Heart left ventricle (tissue), 16 donors: ENCODE data around the gene EVA1A. TPM values are rescaled to one million over a fixed set of nuclear protein-coding genes. Genes with fewer than 3 reads are reported as not detected.
A peak's percentile ranks its signal among the peaks of the same experiment; 100 is the strongest.

Experiments
- ATAC-seq, 4 donors: fragments of 200-7000 bp; cut with Tn5 transposase; one replicate each; pipeline ENCODE4 v1.9.1; 2020 to 2022; ENCODE audit warnings: moderate library complexity in 4 of 4, mild to moderate bottlenecking in 3 of 4, moderate number of reproducible peaks in 1 of 4
- DNase-seq, 5 donors: peaks; one replicate each; pipeline ENCODE4 v3.0.0-alpha.2; 2020
- H3K27ac ChIP-seq, 12 donors: fragments of 200-600 bp; sonication (generic) in 4 of 12; one replicate each; pipeline versions ENCODE4 v1.5.0 to v1.8.0; 2016 to 2022; ENCODE audit warnings: mild to moderate bottlenecking in 2 of 12
- H3K27me3 ChIP-seq, 9 donors: fragments of 200-600 bp; sonication (generic) in 2 of 9; one replicate each; pipeline versions ENCODE4 v1.5.1 to v1.8.0; 2016 to 2022; ENCODE audit warnings: mild to moderate bottlenecking in 3 of 9
- H3K36me3 ChIP-seq, 9 donors: fragments of 200-600 bp; sonication (generic) in 2 of 9; one replicate each; pipeline versions ENCODE4 v1.5.0 to v1.8.0; 2018 to 2022; ENCODE audit warnings: mild to moderate bottlenecking in 2 of 9
- H3K4me1 ChIP-seq, 12 donors: fragments of 200-600 bp; sonication (generic) in 4 of 12; one replicate each; pipeline versions ENCODE4 v1.5.0 to v1.8.0; 2016 to 2022; ENCODE audit warnings: mild to moderate bottlenecking in 3 of 12
- H3K4me3 ChIP-seq, 12 donors: fragments of 200-600 bp; sonication (generic) in 4 of 12; one replicate each; pipeline versions ENCODE4 v1.5.0 to v1.8.0; 2017 to 2022; ENCODE audit warnings: mild to moderate bottlenecking in 9 of 12, moderate library complexity in 4 of 12
- H3K9me3 ChIP-seq, 12 donors: fragments of 200-600 bp; sonication (generic) in 4 of 12; one replicate each; pipeline versions ENCODE4 v1.5.0 to v1.8.0; 2016 to 2022; ENCODE audit warnings: mild to moderate bottlenecking in 1 of 12
- CTCF ChIP-seq, 12 donors: fragments of 200-600 bp; sonication (generic) in 4 of 12; IDR thresholded peaks; one replicate each; pipeline versions ENCODE4 v1.5.0 to v1.8.0; 2018 to 2022; ENCODE audit warnings: antibody characterized with exemption in 12 of 12, mild to moderate bottlenecking in 5 of 12
- POLR2A ChIP-seq, 2 donors: fragments of 450-650 bp; IDR thresholded peaks; one replicate each; pipeline ENCODE4 v1.6.1; 2017; ENCODE audit warnings: antibody characterized with exemption in 2 of 2, mild to moderate bottlenecking in 2 of 2, moderate library complexity in 2 of 2
- WGBS, 4 donors: extraction: QIAGEN DNeasy Blood & Tissue Kit in 2 of 4; methylation state at CpG; one replicate each; pipeline versions ENCODE4 v1.1.5 to v1.1.7; 2013 to 2018; 5-methylcytosine and 5-hydroxymethylcytosine counted together
- intact Hi-C, 10 donors: fragments of 100-400 bp; cut with DNase I; formaldehyde crosslinking; loops; one replicate each; pipeline versions ENCODE4 v1.11.1 to v1.14.2; 2022
- polyA plus RNA-seq, 2 donors: library from polyadenylated mRNA; stranded (reverse); fragments of 200-250 nt; gene quantifications; one replicate each; pipeline ENCODE4 v1.2.3, GENCODE V29; 2013
- total RNA-seq, 9 donors: library from RNA; depleted of rRNA in 2 of 9; stranded (reverse); fragments of >200 nt in 2 of 9; fragmentation: NEBNext Ultra II Directional in 3 of 9; extraction: Animal tissue kit (Norgen Biotek cat#: 25700) in 3 of 9; gene quantifications; one replicate each; pipeline versions ENCODE4 v1.1.0 to v1.2.4, GENCODE V29; 2016 to 2023
- donor health status: ischemic (EF 13 %, LVEDD 7.1; RV severe dilation, severe dysfunction).
- donor health status: healthy with polysubstance abuse.
- donor health status: DM: no; HTN: yes; CAD: no.
- donor health status: DM: no; HTN: no; CAD: no.
- donor health status: ischemic (EF 25% LVEDD 6.9; RV normal size, moderate dysfunction).
- donor health status: ischemic (EF 25% LVEDD 5.7; RV mildly dilated, moderate dysfunction).
- donor health status: healthy.
- donor health status: DM: yes; HTN: yes; CAD: no.
- donor health status: ischemic (EF 35%, LVEDD 5.7; RV mildly dilated, moderate dysfunction).
- donor health status: nonischemic (EF 11% LVEDD 7.7; RV severe dilation, severe dysfunction).
- donor health status: DM: yes; HTN: yes; CAD: no.
- donor health status: PGD.
- donor health status: ischemic (EF 29% LVEDD 5.4; RV normal size, mild dysfunction).
- donor health status: nonischemic (EF 23%, LVEDD 6.1; RV moderate dilation, normal function).

The EVA1A gene
- total and polyA plus RNA-seq, 11 donors: 0.19 to 5.0 (median 1.4) TPM; not detected in 1

GRCh38 chr2:75563591-75563990 lies 2.9 kb upstream of the EVA1A start:
- H3K4me3 ChIP-seq: no peak overlapping the region
- H3K27me3 ChIP-seq: peaks cover 0 to 32% (median 6%) of the 10 kb centered on the region in 9 donors
- H3K27ac ChIP-seq: no peak overlapping the region
- no peak for ATAC-seq
- intact Hi-C loops: loop anchor here in 1 of 10 donors (5.0 kb wide), 1 partner anchor 39 kb away; no protein-coding TSS in a partner anchor
- no peaks in the 10 kb centered on the region for H3K9me3 ChIP-seq
- no peak for DNase-seq
- peaks cover 0 to 21% (median 6%) of the 10 kb centered on the region in 12 donors for H3K4me1 ChIP-seq
- 84 to 97% (median 95%) methylated on average over 3 of the region's 3 CpGs for WGBS, 4 donors
- H3K36me3 ChIP-seq: no peaks in the 10 kb centered on the region
- TF ChIP-seq CTCF (IDR thresholded peaks at IDR 0.05) (no peak), POLR2A (IDR thresholded peaks at IDR 0.05) (no peak)

- ATAC-seq (no peak), DNase-seq (no peak)
- no peak for TF ChIP-seq CTCF (IDR thresholded peaks at IDR 0.05)
- TF ChIP-seq POLR2A (IDR thresholded peaks at IDR 0.05): no peak
- WGBS, 4 donors: 74 to 78% (median 76%) methylated on average over 5 of the region's 5 CpGs
- intact Hi-C loops: loop anchor here in 1 of 10 donors (5.0 kb wide), 1 partner anchor 40 kb away; no protein-coding TSS in a partner anchor
- Histone ChIP-seq H3K36me3 (no peaks in the 10 kb centered on the region), H3K9me3 (no peaks in the 10 kb centered on the region), H3K4me3 (no peak overlapping the region), H3K27me3 (peaks cover 0 to 32% (median 6%) of the 10 kb centered on the region in 9 donors), H3K4me1 (peaks cover 0 to 21% (median 6%) of the 10 kb centered on the region in 12 donors), H3K27ac (no peak overlapping the region)
These were observed 1.8 kb upstream of the EVA1A start for GRCh38 chr2:75562513-75562864.

GRCh38 chr2:75561566-75562512 lies 1.1 kb upstream of the EVA1A start:
- TF ChIP-seq CTCF (IDR thresholded peaks at IDR 0.05) (no peak), POLR2A (IDR thresholded peaks at IDR 0.05) (no peak)
- peaks cover 0 to 21% (median 6%) of the 10 kb centered on the region in 12 donors for H3K4me1 ChIP-seq
- ATAC-seq (no peak), DNase-seq (no peak)
- no peaks in the 10 kb centered on the region for H3K9me3 ChIP-seq
- peak overlapping the region in 5 of 12 donors; percentile 27 to 82 (median 72) for H3K27ac ChIP-seq
- no peaks in the 10 kb centered on the region for H3K36me3 ChIP-seq
- H3K27me3 ChIP-seq: peaks cover 0 to 33% (median 6%) of the 10 kb centered on the region in 9 donors
- intact Hi-C loops: loop anchor here in 1 of 10 donors (5.0 kb wide), 1 partner anchor 40 kb away; no protein-coding TSS in a partner anchor
- H3K4me3 ChIP-seq: peak overlapping the region in 7 of 12 donors; percentile 61 to 84 (median 70)
- 66 to 70% (median 67%) methylated on average over 11 of the region's 11 CpGs for WGBS, 4 donors
